NCI-H69 (cell line): ENCODE measurements around the gene NEK6.
A peak's percentile ranks its signal among the peaks of the same experiment; 100 is the strongest.

Experiments used
- DNase-seq: peaks from one replicate; lab custom pipeline; 2025; lab: John Stamatoyannopoulos, UW

Gene NEK6

GRCh38 chr9:124354346-124355038, 96.7 kb downstream of the NEK6 start:
- no peak for DNase-seq

DNA sequence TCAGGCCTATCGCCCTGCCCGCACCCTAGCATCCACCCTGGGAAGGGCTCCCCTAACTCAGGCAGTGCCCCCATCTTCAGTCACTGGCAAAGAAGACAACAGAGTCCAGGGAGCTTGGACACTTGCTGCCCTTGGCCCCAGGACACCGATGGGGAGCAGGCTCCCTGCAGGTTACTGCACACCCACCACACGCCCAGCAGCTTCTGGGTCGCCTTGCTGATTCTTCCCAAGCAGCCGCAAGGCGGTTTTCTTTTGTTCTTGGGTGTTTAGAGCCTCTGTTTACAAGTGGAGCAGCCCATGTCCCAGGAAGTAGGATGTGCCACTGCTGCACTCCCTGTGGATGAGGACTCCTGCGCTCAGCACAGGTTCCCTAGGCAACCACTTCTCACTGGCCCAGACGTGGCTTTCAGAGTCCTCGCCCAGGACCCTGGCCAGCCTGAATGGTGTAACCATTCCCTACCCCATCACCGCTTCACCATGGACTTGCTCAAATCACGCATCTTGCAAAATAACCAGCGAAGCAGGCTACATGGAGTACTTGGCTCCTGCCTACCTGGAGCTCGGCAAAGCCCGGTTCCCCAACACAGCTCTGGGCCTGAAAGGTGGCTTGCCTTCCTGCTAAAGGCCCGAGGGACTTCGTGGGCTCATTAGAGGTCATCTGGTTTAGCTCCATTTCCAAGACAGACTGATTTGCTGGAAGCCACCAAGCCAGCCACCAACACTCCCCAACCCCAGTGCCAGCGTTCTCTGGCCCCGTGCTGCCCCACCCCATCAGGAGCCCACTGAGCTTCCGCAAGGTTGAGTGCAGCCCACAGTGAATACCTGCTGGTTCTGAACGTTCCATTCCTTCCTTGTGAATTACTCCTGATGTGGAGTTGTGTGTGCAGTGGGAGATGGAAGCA, 97.5 kb downstream of the NEK6 start:
- no peak for DNase-seq

GRCh38 chr9:124355941-124356744, 98.4 kb downstream of the NEK6 start:
- DNase-seq = no peak

DNA sequence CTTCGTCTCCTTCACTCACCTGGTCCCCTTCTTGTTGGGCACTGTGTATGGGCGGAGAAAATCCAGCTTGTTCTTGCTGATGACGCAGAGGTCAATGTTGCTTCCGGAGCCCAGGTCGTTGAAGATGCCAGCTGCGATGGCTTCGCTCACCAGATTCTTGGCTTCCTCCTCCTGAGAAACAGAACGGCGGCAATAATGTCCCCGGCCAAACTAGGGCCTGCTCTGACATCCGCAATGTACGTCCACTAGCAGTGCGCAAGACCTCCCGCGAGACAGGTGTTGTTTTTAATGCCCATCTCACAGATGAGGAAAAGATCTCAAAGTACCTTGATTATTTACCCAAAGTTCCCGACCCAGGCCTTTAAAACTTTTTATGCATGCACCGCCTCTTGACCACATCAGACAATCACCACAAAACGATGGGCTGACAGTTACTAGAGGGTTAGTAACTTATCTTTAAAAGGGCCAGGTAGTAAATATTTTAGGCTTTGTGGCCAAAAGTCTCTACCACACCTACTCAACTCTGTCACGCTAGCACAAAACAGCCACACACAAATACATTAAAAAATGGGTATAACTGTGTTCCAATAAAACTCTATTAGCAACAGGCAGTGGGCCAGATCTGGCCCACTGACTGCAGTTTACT, 99.1 kb downstream of the NEK6 start:
- DNase-seq = no peak

DNA sequence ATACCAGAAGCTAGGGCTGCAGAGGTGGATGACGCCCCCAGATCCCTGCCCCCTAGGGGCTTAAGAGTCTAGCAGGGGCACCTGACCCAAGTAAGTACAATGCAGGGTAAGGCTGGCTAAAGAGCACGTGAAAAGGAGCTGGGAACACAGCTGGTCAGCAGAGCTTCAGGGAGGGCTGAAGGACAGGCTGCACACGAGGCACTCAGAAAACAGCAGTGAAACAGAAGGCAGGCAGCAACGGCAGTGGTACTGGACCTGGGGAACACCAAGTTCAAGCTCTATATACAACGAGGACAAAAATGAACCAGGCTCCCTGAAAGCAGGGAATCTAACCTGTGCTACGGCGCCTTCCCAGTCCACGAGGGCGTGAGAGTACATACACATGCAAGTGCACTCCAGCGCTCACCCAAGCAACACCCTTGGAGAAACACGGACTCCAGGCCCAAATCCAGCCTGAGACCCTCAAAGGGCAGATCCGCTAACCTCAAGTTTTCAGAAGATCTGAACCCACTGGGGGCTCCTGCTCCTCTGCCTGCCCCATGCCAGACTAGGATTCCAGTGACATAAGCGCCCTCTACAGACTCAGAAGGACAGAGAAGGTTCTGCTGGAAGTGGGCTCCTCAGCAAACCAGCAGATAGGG, 100.1 kb downstream of the NEK6 start:
- DNase-seq = peak; percentile 12

GRCh38 chr9:124358631-124359030, 100.9 kb downstream of the NEK6 start:
- no peak for DNase-seq

DNA sequence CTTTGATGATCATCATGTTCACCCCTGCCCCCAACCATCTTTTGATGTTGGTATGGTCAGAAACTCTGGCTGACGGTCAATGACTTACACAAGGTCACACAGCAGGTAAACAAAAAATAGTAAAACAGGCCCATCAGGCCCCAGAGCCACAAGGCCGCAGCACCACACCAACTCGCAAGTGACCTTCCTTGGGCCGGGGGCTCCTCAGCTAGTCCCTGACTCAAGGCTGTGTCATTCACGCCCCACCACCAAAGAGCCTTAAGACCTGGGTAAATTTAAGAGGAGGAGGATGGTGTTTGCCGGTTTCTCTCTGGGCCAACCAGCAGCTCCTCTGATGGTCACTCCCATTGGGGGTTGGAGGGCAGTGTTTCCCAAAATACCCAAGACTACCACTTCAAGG, 101.7 kb downstream of the NEK6 start:
- no peak for DNase-seq

- peak; percentile 20 for DNase-seq
These were observed 102.3 kb downstream of the NEK6 start for GRCh38 chr9:124359855-124360678.

GRCh38 chr9:124361128-124361527, 103.4 kb downstream of the NEK6 start:
- DNase-seq = no peak

GRCh38 chr9:124363326-124364096, 105.8 kb downstream of the NEK6 start:
- DNase-seq = no peak

GRCh38 chr9:124364141-124364540, 106.4 kb downstream of the NEK6 start:
- DNase-seq = no peak

DNA sequence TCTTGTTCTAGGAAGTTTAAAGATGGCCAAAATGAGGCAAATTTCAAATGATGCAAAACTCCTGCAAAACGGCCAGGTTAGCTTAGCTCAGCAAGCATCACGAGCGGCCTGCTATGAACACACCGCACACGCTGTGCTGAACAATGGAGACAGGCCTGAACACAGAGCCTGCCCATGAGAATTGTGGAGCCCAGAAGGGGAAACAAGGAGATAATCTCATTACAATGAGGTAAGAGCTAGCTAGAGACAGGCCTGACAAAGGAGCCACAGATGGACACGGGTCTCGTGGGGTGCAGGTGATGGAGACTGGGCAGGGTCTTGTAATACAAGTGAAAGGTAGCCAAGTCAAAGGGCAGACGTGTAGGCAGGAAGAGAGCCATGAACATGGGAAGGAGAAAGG, 107.3 kb downstream of the NEK6 start:
- no peak for DNase-seq

DNA sequence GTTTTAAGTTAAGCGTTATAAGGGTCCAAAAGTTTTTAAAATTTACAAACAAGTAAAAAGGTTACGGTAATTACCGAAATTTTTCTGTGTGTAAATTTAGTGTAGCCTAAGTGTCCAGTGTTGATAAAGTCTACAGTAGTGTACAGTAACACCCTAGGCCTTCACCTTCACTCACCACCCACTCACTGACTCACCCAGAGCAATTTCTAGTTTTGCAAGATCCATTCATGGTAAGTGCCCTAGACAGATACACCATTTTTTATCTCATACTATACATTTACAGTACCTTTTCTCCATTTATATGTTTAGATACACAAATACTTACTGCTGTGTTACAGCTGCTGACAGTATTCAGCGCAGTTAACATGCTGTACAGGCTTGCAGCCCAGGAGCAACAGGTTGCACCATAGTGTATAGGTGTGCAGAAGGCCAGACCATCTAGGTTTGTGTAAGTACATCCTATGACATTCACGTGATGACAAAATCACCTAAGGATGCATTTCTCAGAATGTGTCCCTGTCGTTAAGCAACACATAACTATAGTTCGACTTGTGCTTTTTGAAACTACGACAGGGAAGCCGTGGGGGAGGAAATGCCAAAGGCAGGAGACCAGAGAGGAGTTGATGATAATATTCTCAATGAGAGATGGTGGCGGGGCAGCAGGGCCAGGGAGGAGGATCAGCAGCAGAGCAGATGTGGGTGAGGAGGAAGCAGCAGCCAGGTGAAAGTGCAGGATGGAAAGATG, 108.9 kb downstream of the NEK6 start:
- no peak for DNase-seq

- no peak for DNase-seq
These were observed 110.9 kb downstream of the NEK6 start for GRCh38 chr9:124368692-124369091.

GRCh38 chr9:124369231-124369797, 111.6 kb downstream of the NEK6 start:
- DNase-seq = no peak

DNA sequence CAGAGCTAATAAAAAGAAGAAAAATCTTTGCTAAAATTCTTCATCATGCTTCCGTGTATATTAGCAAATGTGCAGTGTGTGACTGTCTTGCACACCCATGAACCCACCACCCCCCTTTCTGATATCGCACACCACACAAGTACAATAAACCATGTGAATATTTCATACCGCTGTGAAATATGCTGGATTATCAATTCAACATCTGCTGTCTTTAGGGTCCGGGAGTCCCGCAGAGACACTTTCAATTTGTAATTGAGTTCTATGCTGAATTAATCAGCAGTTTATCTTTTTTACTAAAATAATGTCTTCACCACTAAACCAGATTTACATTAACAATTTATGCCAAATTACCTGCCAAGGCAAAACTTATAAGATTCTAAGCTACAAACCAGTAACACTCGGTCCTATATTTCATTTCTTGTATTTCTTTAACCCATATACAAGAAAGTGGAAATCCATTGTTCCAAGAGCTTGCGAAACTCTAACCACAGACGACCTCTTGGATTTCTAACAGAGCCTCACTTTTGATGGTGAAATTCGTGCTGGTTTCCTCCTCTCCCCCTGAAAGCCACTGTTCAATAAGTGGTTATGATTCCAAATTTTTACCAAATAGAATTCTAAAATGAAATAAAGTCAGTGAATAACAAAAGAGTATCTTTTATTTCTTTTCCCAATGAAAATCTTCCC, 113.3 kb downstream of the NEK6 start:
- no peak for DNase-seq

- no peak for DNase-seq
These were observed 114.3 kb downstream of the NEK6 start for GRCh38 chr9:124372038-124372437.

DNA sequence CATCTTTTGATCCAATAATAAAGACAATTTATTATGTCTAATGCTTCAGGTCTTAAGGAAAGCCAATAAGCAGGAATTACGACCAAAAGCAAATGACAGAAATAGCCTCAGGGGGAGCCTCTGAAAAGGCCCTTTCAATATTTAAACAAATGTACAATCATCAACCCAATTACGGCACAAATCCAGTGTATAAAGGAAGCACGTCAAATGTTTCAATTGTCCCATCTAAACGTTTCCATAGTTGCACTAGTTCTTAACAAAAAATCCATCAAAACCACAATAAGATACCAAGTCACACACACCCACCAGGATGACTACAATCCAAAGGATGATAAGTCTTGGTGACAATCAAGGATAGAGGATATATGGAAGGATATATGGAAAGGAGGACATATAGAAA, 115.6 kb downstream of the NEK6 start:
- DNase-seq = no peak
